Stimulated activated CD4-positive, alpha-beta T cell treated with anti-CD3 and anti-CD28 coated beads, Interleukin-1b, Interleukin-23, amount 100 ng/mL, for 1 hour (primary cell): ENCODE data around the gene WDCP.

ENCODE experiments used
- DNase-seq, 2 donors: peaks; one replicate each; pipeline ENCODE4 v3.0.0-alpha.2; 2020; ENCODE audit warnings: low read depth in 2 of 2

Gene WDCP

GRCh38 chr2:23993736-23994269 lies 53.4 kb downstream of the WDCP start:
- DNase-seq: no peak

DNA sequence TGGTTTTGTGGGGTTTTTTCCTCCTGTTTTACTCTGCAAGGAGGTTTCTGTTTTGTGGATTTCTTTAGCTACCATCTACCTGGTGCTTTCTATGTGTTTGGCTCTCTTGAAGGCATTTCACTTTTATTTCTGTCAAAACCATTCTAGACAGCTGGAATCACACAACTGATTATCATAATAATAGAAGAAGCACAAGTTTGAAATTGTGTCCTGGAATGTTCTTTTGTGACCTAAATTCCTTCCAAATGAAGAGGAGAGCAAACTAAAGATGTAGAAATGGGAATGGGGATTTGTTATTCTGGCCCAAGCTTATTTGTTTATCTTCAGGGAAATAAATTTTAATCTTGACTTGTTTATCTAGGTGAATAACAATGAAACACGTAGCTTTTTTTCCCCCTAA lies 54.3 kb downstream of the WDCP start:
- DNase-seq: no peak

- no peak for DNase-seq
Observed at GRCh38 chr2:23988371-23988770, 58.8 kb downstream of the WDCP start.
